Cerebellar cortex (tissue), 1 donor: ENCODE results near the gene POTEC.
"Not testable (repeated sequence)": the region's sequence is repeated elsewhere in the genome, so short reads cannot be mapped to it uniquely, and the experiment has no call there.

Source experiments
- DNase-seq: peaks from one replicate; pipeline ENCODE4 v3.0.0-alpha.2; 2015; ENCODE audit warnings: low spot score

Gene POTEC

GRCh38 chr18:14543446-14543964 lies at the start of gene POTEC:
Gene POTEC (minus strand): TSS chr18:14543600. CDS start chr18:14543146, 454 bp downstream.
- not testable (repeated sequence) for DNase-seq

GRCh38 chr18:14577971-14578370 lies 34.6 kb upstream of the POTEC start:
- no peak for DNase-seq

GRCh38 chr18:14559502-14559901 lies 16.1 kb upstream of the POTEC start:
- DNase-seq: not testable (repeated sequence)

- not testable (repeated sequence) for DNase-seq
These were observed 11.7 kb downstream of the POTEC start for GRCh38 chr18:14531659-14532058.

GRCh38 chr18:14510707-14511106 lies 32.7 kb downstream of the POTEC start:
- DNase-seq: not testable (repeated sequence)

- DNase-seq: not testable (repeated sequence)
These were observed 39.7 kb downstream of the POTEC start for GRCh38 chr18:14503691-14504090.

- DNase-seq: peak; percentile 0
These were observed 41.5 kb downstream of the POTEC start for GRCh38 chr18:14501894-14502293.

GRCh38 chr18:14489256-14490014 lies 54.0 kb downstream of the POTEC start:
- DNase-seq: not testable (repeated sequence)

- DNase-seq: not testable (repeated sequence)
These were observed 54.6 kb downstream of the POTEC start for GRCh38 chr18:14488789-14489188.

- DNase-seq: not testable (repeated sequence)
These were observed 56.3 kb downstream of the POTEC start for GRCh38 chr18:14486926-14487580.

GRCh38 chr18:14479076-14479475 lies 64.3 kb downstream of the POTEC start:
- not testable (repeated sequence) for DNase-seq

GRCh38 chr18:14475520-14475919 lies 67.9 kb downstream of the POTEC start:
- DNase-seq: not testable (repeated sequence)

GRCh38 chr18:14474752-14475151 lies 68.6 kb downstream of the POTEC start:
- DNase-seq: not testable (repeated sequence)

GRCh38 chr18:14474007-14474720 lies 69.2 kb downstream of the POTEC start:
- DNase-seq: not testable (repeated sequence)

GRCh38 chr18:14473250-14474006 lies 70.0 kb downstream of the POTEC start:
- not testable (repeated sequence) for DNase-seq

- DNase-seq: not testable (repeated sequence)
These were observed 72.1 kb downstream of the POTEC start for GRCh38 chr18:14471286-14471685.

- not testable (repeated sequence) for DNase-seq
These were observed 73.0 kb downstream of the POTEC start for GRCh38 chr18:14470446-14470845.

GRCh38 chr18:14470046-14470445 lies 73.4 kb downstream of the POTEC start:
- not testable (repeated sequence) for DNase-seq

GRCh38 chr18:14465989-14466388 lies 77.4 kb downstream of the POTEC start:
- not testable (repeated sequence) for DNase-seq
